Islet precursor cell (in vitro differentiated cells): ENCODE results near the gene MGST2.
A peak's percentile ranks its signal among the peaks of the same experiment; 100 is the strongest.

Experiments used
- DNase-seq: peaks from one replicate; pipeline ENCODE4 v3.0.0-alpha.2; 2018

The MGST2 gene

GRCh38 chr4:139712882-139713281 lies 47.3 kb downstream of the MGST2 start:
- no peak for DNase-seq

- DNase-seq = peak; percentile 62
Measured at GRCh38 chr4:139715746-139716391, 50.2 kb downstream of the MGST2 start.

- DNase-seq = no peak
Measured at GRCh38 chr4:139718358-139718757, 52.7 kb downstream of the MGST2 start.

- DNase-seq = no peak
Measured at GRCh38 chr4:139718833-139719232, 53.2 kb downstream of the MGST2 start.

GRCh38 chr4:139719381-139720101 lies 53.9 kb downstream of the MGST2 start:
- DNase-seq = peak; percentile 64

GRCh38 chr4:139720806-139721205 lies 55.2 kb downstream of the MGST2 start:
- no peak for DNase-seq

GRCh38 chr4:139721789-139722188 lies 56.2 kb downstream of the MGST2 start:
- no peak for DNase-seq

- no peak for DNase-seq
Measured at GRCh38 chr4:139725236-139725635, 59.6 kb downstream of the MGST2 start.

- no peak for DNase-seq
Measured at GRCh38 chr4:139726615-139727014, 61.0 kb downstream of the MGST2 start.

GRCh38 chr4:139728146-139728545 lies 62.5 kb downstream of the MGST2 start:
- no peak for DNase-seq

GRCh38 chr4:139728840-139729239 lies 63.2 kb downstream of the MGST2 start:
- DNase-seq = peak; percentile 37

GRCh38 chr4:139732991-139733570 lies 67.5 kb downstream of the MGST2 start:
- DNase-seq = no peak

GRCh38 chr4:139734201-139734874 lies 68.7 kb downstream of the MGST2 start:
- no peak for DNase-seq

GRCh38 chr4:139734875-139735380 lies 69.3 kb downstream of the MGST2 start:
- peak; percentile 98 for DNase-seq

GRCh38 chr4:139735381-139736273 lies 70.0 kb downstream of the MGST2 start:
- peak; percentile 76 for DNase-seq

GRCh38 chr4:139736274-139736660 lies 70.6 kb downstream of the MGST2 start:
- DNase-seq = no peak

GRCh38 chr4:139736661-139737060 lies 71.0 kb downstream of the MGST2 start:
- no peak for DNase-seq

GRCh38 chr4:139738846-139739613 lies 73.4 kb downstream of the MGST2 start:
- no peak for DNase-seq

GRCh38 chr4:139740121-139740520 lies 74.5 kb downstream of the MGST2 start:
- DNase-seq = no peak

GRCh38 chr4:139740531-139741041 lies 75.0 kb downstream of the MGST2 start:
- no peak for DNase-seq

- DNase-seq = no peak
Measured at GRCh38 chr4:139743027-139743426, 77.4 kb downstream of the MGST2 start.
